Prostate gland (tissue), 1 donor: ENCODE measurements around the gene RAB40C.

Experiments used
- POLR2A ChIP-seq: fragments of 450-650 bp; IDR thresholded peaks from one replicate; pipeline ENCODE4 v1.6.1; 2016; ENCODE audit warnings: antibody characterized with exemption, mild to moderate bottlenecking
- POLR2AphosphoS5 ChIP-seq: sonication (generic); formaldehyde crosslinking; IDR thresholded peaks from one replicate; pipeline ENCODE4 v1.6.1; 2017; ENCODE audit warnings: antibody characterized with exemption

GRCh38 chr16:543301-544164 is 46.3 kb upstream of the RAB40C start:
- TF ChIP-seq POLR2AphosphoS5 (no peak), POLR2A (no peak)
